CD4-positive, alpha-beta T cell treated with Interleukin-2 at 100 ng/mL for 4 hours (primary cell): Measurements from ENCODE around the gene SCN7A.

Source experiments
- DNase-seq: peaks from one replicate; pipeline ENCODE4 v3.0.0-alpha.2; 2020; ENCODE audit warnings: low spot score

Gene SCN7A

DNA sequence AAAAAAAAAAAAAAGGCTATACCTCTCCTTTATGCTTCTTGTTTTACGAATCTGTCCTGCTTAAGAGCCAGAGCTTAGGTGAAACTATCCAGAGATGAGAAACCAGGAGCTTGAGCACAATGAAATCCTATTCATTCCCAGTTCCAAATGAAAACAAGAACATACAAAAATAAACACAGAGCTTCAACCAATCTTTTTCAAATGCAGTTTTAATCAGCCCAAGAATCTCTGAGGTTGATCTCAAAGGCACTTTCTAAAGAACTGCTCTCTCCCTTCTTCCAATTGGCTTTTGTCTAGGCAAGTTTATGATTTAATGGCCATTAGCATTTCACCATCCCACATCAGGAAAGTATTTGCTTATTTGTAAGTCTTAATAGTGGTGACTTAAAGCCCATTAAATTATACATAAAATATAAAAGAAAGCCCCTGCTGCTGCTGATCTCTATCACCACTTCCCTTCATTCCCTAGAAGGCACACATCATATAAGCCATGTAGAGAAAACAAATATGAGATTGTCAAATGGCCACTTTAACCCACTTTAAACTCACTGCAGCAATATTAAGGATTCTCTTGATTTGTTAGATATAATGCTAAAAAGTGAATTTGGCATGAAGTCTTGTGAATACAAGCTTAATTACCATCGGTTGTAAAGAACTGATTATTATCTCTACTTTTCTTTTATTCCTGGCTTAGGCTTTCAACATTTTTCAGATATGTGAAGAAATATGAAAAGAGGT, 89.0 kb downstream of the SCN7A start:
- no peak for DNase-seq

DNA sequence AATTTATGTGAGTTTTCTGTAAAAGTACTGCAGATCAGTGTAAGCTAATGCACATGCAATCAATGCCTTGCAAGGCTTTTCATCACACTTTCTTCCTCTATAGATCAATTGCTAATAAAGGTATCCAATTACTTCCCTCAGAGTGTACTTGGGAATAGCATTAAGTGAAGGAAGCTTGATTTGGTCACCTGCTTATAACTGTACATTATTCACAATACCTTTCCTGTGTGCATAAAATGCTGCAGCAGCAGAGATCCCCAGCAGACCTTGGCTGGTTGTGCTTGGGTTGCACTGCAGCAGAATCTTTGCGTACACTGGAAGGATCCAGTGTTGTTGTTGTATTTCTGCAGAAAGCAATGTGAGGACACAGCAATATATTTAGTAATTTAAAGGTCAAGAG, 99.8 kb downstream of the SCN7A start:
- DNase-seq = no peak

DNA sequence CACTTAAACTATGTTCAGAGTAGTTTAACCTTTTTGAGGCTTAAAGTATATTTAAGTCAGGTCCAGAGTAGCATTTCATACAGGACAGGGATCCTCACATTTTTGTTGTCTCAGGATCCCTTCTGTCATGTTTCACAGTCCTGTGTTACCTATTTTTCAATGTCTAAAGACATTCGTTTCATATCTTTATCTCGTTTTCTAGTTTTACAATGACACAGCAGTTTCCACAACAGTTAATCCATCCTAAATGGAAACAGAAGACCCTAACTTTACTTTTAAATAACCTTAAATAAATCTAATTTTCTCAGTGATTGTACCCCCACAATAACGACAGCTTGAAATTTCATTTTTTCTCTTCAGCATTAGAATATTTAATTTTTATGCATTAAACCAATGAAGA, 101.0 kb downstream of the SCN7A start:
- no peak for DNase-seq

DNA sequence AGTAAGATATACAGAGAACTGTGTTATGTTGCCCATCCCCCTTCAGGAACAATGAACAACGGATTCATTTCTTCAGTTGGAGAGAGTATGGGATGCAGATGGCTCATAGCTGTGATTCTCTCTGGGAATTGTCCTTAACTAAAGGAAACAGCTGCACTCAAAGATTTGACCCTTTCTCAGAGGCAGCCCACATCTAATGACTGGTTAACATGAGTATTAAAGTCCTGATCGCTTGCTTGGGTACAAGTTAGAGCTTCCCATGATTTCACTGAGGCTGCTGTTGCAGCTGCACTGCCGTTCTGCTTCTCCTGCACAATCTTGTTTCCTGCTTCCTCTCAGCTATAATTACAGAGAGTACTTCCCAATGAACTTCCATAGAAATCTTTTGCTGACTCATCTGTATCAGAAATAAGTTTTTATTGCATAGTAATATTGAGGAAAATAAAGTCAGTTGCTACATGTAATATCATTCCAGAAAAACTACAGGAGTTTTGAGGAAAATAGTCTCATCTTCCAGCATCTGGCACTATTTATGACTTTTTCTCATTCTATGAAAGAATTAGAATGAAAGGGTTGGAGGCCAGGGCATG, 105.5 kb downstream of the SCN7A start:
- no peak for DNase-seq

DNA sequence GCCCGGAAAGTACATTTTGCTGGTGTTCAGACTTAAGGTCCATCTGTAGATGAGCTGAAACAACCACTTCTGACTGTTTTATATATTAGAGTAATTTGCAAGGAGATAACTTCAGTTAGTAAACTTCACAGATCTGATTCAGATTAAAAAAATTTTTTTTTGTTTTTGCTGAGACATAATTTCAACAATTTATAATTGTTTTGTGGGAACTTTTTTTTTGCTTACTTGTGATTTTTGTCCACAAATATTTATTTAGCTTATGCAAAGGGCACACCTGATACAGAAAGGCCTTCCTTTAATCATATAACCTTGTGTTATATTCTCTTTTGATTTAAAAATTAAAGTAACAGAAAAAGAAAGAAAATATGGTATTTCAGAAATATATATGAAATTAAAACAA, 108.7 kb downstream of the SCN7A start:
- DNase-seq = no peak

DNA sequence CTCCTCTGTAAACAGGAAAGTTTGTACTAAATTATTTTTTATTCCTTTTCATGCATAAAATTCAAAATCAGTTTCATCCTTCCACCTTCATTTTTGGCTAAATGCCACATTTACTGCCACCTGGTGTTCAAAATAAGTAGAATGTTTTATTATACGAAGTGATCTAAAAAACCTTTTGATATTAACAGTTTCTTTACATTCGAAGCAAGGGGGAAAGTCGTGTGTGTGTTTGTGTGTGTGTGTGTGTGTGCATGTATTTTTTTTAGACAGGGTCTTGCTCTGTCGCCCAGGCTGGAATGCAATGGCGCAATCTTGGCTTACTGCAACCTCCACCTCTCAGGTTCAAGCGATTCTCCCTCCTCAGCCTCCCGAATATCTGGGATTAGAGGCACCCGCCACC, 109.3 kb downstream of the SCN7A start:
- no peak for DNase-seq

DNA sequence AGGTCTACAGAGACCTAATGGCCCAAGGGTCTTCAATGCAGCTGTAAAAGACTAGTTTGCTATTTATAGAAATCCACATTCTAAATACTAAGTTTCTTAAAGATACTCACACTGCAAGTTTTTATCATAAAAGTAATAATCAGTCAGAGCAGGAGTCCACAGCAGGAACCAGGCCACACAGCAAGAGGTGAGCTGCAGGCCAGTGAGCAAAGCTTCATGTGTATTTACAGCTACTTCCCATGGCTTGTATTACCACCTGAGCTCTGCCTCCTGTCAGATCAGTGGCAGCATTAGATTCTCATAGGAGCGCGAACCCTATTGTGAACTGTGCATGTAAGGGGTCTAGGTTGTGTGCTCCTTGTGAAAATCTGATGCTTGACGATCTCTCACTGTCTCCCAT, 111.6 kb downstream of the SCN7A start:
- no peak for DNase-seq

DNA sequence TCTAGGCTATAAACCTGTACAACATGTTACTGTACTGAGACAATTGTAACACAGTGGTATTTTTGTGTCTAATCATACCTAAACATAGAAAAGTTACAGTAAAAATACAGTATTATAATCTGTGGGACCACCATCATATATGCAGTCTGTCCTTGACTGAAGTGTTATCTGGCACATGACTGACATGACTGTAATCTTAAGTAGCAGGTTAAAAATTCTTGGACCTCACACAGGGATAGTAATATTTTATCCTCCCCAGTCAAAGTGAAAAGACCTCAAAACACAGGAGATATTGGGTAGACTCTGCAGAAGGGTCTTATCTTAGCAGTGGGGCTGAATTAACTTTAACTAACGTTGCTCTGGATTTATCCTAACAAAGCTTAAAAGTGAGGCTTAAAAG, 113.4 kb downstream of the SCN7A start:
- DNase-seq = no peak

DNA sequence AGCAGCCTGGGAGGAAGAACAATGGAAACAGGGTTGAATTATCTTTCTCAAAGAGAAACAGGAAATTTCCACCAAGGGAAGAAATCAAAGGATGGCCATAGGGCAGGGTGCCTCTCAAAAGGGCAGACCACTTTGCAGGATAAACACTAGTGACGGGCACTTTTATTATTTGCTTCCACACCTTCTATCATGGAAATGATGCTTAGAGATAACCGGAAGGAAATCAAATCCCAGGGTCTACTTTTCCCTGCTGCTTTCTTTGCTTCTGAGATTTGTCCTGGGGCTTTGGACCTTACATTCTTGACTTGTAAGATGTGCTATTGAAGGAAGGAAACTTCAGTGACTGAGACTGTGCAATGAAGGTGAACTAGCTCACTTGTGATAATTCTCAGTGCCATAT, 117.2 kb downstream of the SCN7A start:
- no peak for DNase-seq

DNA sequence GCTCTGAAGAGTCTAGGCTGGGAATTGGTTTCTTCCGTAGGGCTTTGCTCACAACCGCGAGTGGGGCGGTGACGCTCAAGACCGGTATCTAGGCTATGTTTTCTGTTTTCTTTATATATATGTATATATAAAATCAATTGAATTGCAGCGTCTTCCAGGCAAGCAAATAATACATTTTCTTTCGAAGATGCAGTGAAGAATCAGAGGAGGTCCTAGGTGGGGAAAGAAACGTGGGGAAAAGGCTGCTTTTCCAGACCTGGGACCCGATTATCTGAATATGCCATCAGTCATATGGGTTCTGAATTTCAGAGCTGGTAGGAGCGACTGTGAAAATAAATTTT, 117.6 kb downstream of the SCN7A start:
- no peak for DNase-seq

DNA sequence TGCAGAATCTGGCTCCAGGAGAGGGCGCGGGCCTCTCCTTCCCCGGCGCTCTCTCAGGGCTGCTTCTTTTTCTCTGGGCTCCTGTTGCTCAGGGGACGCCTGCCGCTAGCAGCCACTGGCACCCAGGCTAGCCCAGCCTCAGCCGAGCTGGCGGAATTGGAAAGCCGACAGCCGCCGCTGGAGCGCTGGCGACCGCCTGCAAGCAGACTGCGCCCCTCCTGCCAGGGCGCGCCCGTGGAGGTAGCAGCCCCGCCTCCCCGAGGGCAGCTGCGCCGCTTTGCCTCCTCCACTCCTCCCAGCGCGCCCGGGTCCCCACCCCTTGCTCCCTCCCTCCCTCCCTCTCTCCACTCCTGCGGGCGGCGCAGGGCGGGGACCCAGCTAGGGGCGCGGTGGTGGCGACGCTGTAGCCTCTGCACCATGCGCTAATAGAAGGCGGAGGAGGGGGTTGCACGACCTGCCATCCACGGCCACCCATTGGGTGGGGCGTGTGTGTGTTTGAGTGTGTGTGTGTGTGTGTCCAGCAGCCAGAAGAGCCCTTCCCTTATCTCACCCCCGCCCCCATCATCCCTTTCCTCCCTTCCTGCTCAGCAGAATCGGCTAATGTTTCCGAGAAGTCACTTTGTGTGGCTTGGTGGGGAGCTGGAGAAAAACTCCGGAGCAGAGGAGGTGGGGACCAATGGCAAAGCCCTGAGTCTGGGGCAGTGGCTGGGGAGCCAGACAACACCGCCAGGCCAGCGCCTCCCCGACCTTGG, 118.1 kb downstream of the SCN7A start, which contains the start of gene SCN9A:
Gene SCN9A (minus strand): TSS at position 209 of the 752 bp plus-strand sequence. CDS start 64,188 bp downstream, outside the sequence.
- no peak for DNase-seq

DNA sequence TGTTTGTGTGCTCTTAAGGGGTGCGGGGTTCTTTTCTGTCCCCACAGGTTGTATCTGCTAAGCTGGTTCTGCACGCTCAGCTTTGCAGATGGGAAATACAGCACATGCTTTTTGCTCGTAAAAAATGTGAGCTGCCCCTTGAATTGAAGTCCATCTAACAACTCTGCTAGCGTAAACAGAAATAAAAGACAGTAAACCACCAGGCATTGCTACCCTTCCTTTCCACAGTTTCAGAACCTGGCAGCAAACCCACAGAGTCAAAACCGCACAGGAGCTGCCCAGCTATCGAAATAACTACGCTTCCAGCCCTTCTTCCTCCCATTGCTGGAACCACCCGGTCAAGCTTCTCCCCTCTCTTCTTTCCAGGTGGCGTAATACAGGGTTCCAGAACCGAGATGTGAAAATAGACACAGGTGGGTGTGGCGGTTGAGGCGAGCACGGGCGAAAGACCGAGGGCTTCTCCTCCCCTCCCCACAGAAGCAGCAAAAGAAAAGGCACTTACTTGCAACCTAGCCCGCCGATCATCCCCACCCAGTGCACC, 118.8 kb downstream of the SCN7A start:
- DNase-seq = peak; percentile 0

DNA sequence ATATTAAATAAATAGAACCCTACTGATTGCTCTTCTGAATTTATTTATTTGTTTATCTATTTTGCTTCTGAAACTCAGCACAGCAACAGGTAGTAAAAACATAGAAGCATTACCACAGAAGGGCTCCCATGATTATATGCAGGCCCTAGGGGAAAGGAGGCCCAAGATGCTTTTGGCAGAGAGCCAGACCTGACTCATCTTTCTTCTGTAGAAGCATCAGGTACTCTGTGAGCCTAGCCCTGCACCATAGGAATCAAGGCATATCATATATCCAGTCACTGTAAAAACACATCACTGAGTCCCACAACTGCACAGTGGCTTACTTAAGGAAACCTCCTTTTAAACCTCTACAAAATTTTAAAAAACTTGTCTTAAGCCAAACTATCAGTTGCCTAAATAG, 120.1 kb downstream of the SCN7A start:
- DNase-seq = no peak

DNA sequence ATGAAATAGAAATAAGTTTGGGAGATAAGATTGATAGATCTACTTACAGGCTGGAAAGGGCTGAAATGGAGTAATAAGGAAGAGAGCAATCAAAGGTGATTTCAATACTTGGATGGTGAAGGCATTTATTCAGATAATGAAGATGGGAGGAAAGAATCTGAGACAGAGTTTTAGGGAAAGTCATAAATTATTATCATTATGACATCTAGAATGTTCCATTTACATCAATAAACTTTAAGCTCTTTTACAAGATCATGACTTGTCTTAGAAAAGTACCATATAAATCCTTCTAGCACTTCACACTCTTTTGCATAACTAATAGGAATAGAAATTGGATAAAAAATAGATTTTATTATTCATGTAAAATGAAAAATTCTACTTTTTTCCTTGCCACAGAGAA, 120.5 kb downstream of the SCN7A start:
- DNase-seq = no peak

DNA sequence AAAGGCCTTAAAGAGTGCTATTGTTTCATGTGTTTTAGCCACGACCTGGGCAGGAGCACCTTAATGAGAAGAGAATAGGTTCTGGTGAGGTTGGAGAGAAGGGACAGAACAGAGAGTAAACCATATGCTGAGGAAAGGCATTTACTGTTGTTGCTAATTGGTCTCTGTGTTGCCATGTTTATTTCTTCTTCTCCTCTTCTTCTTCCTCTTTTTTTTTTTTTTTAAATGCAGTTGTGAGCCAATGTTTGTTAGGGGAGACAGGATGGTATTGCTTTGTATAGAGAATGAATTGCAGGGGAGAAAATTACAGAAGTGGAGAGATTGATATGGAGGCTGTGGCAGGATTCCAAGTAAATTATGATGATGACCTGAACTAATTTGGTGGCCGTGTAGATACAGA, 120.9 kb downstream of the SCN7A start:
- no peak for DNase-seq

DNA sequence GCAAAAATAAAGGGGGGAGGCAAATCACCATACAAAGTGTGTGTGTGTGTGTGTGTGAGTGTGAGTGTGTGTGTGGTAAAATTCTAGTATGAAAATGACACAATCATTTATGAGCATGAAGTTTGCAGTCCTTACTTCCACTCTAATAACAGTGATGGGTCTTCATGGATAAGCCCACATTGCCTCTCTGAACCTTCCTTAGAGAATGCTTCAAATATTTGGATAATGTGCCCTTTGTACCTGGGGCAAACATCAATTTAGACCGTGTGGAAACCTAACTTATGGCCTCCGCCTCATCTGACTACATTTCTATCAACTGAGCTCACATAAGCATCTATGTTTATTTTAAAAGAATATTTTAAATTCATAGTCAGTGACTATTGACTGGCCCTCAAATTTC, 122.0 kb downstream of the SCN7A start:
- no peak for DNase-seq

DNA sequence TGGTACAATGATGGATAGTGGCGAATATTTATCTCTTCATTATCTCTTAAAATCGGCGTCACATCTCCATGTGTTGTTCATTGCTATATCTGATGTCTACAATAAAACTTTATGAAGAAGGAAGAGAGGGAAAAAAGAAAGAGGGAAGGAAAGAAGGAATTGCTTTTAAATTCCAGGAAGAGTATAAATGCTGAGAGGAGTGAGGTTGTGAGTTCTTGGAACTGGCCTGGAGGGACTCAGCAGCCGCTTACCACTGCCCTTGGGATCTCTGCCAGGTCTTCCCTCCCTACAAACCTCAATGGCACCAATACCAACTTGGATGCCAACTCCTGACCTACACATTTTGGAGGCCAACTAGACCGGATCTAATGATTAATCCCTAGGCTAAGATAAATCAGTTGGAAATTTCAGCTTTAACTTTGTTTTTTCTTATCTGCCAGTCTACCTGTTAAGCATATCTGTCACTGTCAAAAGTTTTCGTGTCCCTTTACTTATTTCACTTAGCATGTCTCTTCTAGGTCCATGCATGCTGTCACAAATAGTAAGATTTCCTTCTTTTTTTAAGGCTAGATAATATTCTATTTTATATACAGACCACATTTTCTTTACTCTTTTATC, 128.1 kb downstream of the SCN7A start:
- no peak for DNase-seq

DNA sequence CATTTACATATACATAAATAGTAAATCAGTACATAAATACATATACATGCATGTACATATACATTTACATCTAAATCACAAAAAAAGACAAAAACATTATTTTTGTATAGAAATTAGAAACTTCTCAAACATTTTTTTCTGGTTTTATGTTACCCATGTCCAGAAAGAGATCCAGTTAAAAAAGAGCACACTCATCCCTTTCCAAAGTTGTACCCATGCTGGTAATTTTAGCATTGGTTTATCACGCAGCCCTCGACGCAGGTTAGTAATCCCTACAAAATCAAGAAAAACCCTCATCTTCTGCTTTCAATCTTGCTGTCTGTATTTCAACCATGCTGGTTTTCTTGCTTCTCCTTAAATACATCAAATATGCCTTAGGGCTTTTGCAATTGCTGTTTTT, 128.8 kb downstream of the SCN7A start:
- no peak for DNase-seq

DNA sequence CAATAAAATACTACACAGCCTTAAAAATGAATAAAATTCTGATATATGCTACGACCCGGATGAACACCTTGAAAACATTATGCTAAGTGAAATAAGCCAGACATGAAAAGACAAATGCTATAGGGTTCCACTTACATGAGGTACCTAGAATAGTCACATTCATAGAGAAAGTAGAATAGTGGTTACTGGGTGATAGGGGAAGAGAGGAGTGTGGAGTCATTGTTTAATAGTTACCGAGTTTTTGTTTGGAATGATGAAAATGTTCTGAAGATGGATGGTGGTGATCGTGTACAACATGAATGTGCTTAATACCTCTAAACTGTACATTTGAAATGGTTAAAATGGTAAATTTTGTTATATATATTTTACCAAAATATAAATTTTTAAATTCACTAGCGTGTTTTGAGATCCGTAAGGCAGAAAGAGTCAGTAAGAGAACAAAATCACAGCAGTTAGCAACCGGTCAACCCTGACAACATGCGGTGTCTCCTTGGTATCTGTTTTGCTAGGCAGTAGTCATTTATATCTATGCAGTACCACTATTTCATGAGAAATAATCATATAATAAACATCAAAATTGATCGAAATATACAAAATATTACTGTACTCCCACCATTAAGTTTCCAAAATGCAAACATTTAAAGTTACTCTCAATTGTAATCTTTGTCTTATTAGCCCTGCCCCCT, 129.4 kb downstream of the SCN7A start:
- no peak for DNase-seq

DNA sequence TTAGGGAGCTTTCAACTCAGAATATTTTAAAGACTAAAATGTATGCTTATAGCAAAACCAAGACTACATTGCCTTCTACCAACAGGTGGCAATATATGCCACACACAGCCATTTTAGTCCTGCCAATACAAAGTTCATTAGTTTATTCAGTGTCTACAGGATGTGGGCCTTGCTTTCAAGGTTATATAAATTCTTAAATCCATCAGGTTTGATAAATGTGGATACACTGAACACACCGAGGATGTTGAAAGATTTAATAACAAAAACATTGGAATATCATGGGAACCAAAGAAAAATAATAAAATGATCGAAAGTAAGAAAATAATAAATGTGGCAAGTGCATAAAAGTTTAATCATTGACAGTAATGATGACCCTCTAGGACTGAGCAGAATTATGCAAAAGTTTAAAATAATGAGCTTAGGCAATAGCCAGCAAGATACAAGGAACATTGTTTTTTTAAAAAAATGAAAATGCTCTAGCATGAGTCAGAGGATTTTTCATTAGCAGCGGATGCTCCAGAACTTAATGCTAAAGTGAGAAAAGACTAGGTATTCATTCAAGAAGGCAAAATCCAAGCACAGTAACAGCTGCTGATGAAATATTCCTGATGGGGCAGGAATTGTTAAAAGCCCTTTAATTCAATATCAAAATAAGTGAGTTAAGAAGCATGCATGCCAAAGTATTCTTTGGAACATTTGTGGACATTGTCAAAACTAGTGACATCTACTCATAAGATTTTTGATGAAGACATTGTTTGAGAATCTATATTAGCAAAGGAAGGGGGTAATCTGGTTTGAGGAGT, 132.5 kb downstream of the SCN7A start:
- DNase-seq = no peak

DNA sequence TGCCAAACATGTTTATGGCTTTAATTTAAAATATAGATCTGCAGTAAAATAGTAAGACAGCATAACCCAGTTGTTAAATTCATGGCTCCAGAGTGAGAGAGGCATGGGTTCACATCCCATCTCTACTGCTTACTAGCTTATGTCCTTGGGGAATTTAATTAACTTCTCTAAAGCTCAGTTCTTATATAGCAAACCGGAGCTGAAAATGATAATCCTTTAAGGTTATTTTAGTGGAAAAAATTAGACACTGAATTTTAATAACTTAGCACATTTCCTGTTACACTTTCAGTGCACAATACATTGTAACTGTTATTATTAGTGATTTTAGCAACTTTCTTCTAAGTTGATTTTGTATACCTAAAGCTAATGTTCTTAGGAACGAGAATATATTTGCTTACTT, 133.1 kb downstream of the SCN7A start:
- no peak for DNase-seq
